Measurements from ENCODE around the gene ENO3.

DNA sequence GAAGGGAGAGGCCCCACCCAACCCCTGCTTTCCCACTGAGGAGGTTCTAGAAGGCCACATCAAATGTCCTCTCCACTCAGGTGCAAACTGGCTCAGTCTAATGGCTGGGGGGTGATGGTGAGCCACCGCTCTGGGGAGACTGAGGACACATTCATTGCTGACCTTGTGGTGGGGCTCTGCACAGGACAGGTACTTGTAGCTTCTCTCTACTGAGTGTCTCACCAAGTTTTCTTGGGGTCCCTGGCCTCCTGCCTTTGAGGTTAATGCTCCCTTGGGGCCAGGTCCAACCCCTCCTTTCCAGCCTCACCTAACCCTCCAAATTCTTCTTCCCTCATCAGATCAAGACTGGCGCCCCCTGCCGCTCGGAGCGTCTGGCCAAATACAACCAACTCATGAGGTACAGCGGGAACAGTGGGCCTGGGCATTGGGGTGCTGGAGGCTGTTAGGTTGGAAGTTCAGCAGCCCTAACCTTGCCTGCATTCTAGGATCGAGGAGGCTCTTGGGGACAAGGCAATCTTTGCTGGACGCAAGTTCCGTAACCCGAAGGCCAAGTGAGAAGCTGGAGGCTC lies 5.7 kb downstream of the ENO3 start:
- TF ChIP-seq, protein P1, sequence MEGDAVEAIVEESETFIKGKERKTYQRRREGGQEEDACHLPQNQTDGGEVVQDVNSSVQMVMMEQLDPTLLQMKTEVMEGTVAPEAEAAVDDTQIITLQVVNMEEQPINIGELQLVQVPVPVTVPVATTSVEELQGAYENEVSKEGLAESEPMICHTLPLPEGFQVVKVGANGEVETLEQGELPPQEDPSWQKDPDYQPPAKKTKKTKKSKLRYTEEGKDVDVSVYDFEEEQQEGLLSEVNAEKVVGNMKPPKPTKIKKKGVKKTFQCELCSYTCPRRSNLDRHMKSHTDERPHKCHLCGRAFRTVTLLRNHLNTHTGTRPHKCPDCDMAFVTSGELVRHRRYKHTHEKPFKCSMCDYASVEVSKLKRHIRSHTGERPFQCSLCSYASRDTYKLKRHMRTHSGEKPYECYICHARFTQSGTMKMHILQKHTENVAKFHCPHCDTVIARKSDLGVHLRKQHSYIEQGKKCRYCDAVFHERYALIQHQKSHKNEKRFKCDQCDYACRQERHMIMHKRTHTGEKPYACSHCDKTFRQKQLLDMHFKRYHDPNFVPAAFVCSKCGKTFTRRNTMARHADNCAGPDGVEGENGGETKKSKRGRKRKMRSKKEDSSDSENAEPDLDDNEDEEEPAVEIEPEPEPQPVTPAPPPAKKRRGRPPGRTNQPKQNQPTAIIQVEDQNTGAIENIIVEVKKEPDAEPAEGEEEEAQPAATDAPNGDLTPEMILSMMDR (IDR thresholded peaks at IDR 0.05), result no peak
- TF ChIP-seq POLR2AphosphoS5 (IDR thresholded peaks at IDR 0.05), result no peak
- TF ChIP-seq EP300 (IDR thresholded peaks at IDR 0.05; ENCODE audit: low read depth), result no peak
